Osteoblast (primary cell): ENCODE results near the gene KDM5C. TPM values are rescaled to one million over a fixed set of nuclear protein-coding genes. Genes with fewer than 3 reads are reported as not detected.
"Not testable (repeated sequence)": the region's sequence is repeated elsewhere in the genome, so short reads cannot be mapped to it uniquely, and the experiment has no call there.

Experiments used
- DNase-seq: peaks from one replicate; pipeline ENCODE4 v3.0.0; 2011; ENCODE audit warnings: low spot score, mixed read lengths; ENCODE audit not compliant: insufficient read length; ENCODE audit errors: missing footprints
- H2AFZ ChIP-seq: 2 replicates; pipeline ENCODE4 v1.6.0; 2011; ENCODE audit warnings: mild to moderate bottlenecking, low read length
- H3K27ac ChIP-seq: 2 replicates; pipeline ENCODE4 v1.5.1; 2011; ENCODE audit warnings: mild to moderate bottlenecking, low read depth, low read length, moderate library complexity
- H3K27me3 ChIP-seq: 2 replicates; pipeline ENCODE4 v1.6.0; 2012; ENCODE audit warnings: mild to moderate bottlenecking, control low read depth, inconsistent platforms, low read length, moderate library complexity; ENCODE audit not compliant: insufficient read depth
- H3K36me3 ChIP-seq: 2 replicates; pipeline ENCODE4 v1.5.1; 2011; ENCODE audit warnings: mild to moderate bottlenecking, low read length, control low read depth, moderate library complexity; ENCODE audit not compliant: insufficient read depth
- H3K4me1 ChIP-seq: 2 replicates; pipeline ENCODE4 v1.5.1; 2011; ENCODE audit warnings: mild to moderate bottlenecking, low read length, control low read depth, moderate library complexity; ENCODE audit not compliant: insufficient read depth
- H3K4me2 ChIP-seq: 2 replicates; pipeline ENCODE4 v1.6.0; 2011; ENCODE audit warnings: mild to moderate bottlenecking, low read length; ENCODE audit not compliant: insufficient read depth
- H3K4me3 ChIP-seq: fragments of 200-600 bp; sonication (generic); 3 replicates; pipeline ENCODE4 v1.5.1; 2012; ENCODE audit warnings: mild to moderate bottlenecking, low read length, inconsistent platforms; ENCODE audit not compliant: insufficient read depth
- H3K79me2 ChIP-seq: 2 replicates; pipeline ENCODE4 v1.6.0; 2012; ENCODE audit warnings: mild to moderate bottlenecking, low read length, control low read depth, inconsistent platforms; ENCODE audit not compliant: insufficient read depth
- H3K9me3 ChIP-seq: 2 replicates; pipeline ENCODE4 v1.5.1; 2011; ENCODE audit warnings: low read depth, low read length, control low read depth
- H4K20me1 ChIP-seq: 2 replicates; pipeline ENCODE4 v1.6.0; 2012; ENCODE audit warnings: mild to moderate bottlenecking, low read length, control low read depth; ENCODE audit not compliant: insufficient read depth
- CTCF ChIP-seq: IDR thresholded peaks from 2 replicates; pipeline ENCODE4 v1.5.1; 2011; ENCODE audit warnings: mild to moderate bottlenecking, low read depth, low read length, moderate library complexity; ENCODE audit errors: extremely low read depth
- total RNA-seq: library from RNA; depleted of rRNA; stranded (reverse); fragments of >200 nt; gene quantifications from 2 replicates; pipeline ENCODE4 v1.2.3, GENCODE V29; 2012

The KDM5C gene
- total RNA-seq, 1 donor: 104 TPM

GRCh38 chrX:53184836-53185235 is 40.2 kb downstream of the KDM5C start:
- Histone ChIP-seq H3K36me3 (no peaks in the 10 kb centered on the region), H3K79me2 (no peaks in the 10 kb centered on the region), H3K27me3 (no peaks in the 10 kb centered on the region), H3K4me1 (peaks cover 19% of the 10 kb centered on the region), H4K20me1 (no peaks in the 10 kb centered on the region), H2AFZ (no peak overlapping the region), H3K27ac (peak overlapping the region; percentile 56), H3K9me3 (no peaks in the 10 kb centered on the region), H3K4me3 (no peak overlapping the region), H3K4me2 (peak overlapping the region; percentile 27)
- DNase-seq: no peak
- TF ChIP-seq CTCF: no peak

- Histone ChIP-seq H3K36me3 (no peaks in the 10 kb centered on the region), H3K4me1 (no peaks in the 10 kb centered on the region), H3K27me3 (no peaks in the 10 kb centered on the region), H3K79me2 (no peaks in the 10 kb centered on the region), H2AFZ (no peak overlapping the region), H4K20me1 (no peaks in the 10 kb centered on the region), H3K9me3 (no peaks in the 10 kb centered on the region), H3K4me2 (no peak overlapping the region), H3K27ac (no peak overlapping the region), H3K4me3 (no peak overlapping the region)
- peak; percentile 9 for TF ChIP-seq CTCF
- DNase-seq: no peak
Observed at GRCh38 chrX:53171356-53171755, 53.7 kb downstream of the KDM5C start.

- DNase-seq: no peak
- Histone ChIP-seq H4K20me1 (no peaks in the 10 kb centered on the region), H3K4me1 (no peaks in the 10 kb centered on the region), H3K4me3 (no peak overlapping the region), H2AFZ (no peak overlapping the region), H3K9me3 (no peaks in the 10 kb centered on the region), H3K4me2 (no peak overlapping the region), H3K27ac (no peak overlapping the region), H3K27me3 (peaks cover 5% of the 10 kb centered on the region), H3K36me3 (no peaks in the 10 kb centered on the region), H3K79me2 (no peaks in the 10 kb centered on the region)
- no peak for TF ChIP-seq CTCF
Observed at GRCh38 chrX:53166103-53166502, 58.9 kb downstream of the KDM5C start.

- H3K36me3 ChIP-seq, H3K4me2 ChIP-seq, H3K27me3 ChIP-seq, H3K4me3 ChIP-seq, H2AFZ ChIP-seq, DNase-seq, H4K20me1 ChIP-seq, H3K4me1 ChIP-seq, H3K27ac ChIP-seq, H3K79me2 ChIP-seq, H3K9me3 ChIP-seq: not testable (repeated sequence)
Observed at GRCh38 chrX:53164566-53164965, 60.4 kb downstream of the KDM5C start.
